Measurements from ENCODE around the gene SF3A1.

The SF3A1 gene

GRCh38 chr22:30295576-30295975 lies 61.1 kb downstream of the SF3A1 start:
- H3K9ac ChIP-seq (ENCODE audit: low read length) = no peak overlapping the region
- no peaks in the 10 kb centered on the region for H3K79me2 ChIP-seq (ENCODE audit: low read length)
- H3K4me3 ChIP-seq (ENCODE audit: low read length) = no peak overlapping the region
- no peak overlapping the region for H3K4me2 ChIP-seq (ENCODE audit: low read depth, low read length)
- no peak overlapping the region for H2AFZ ChIP-seq (ENCODE audit: low read length)
- TF ChIP-seq CTCF (IDR thresholded peaks at IDR 0.05; ENCODE audit: low read length) (no peak), EZH2 (optimal IDR thresholded peaks at IDR 0.05; ENCODE audit: low read depth, low read length) (no peak), EZH2phosphoT487 (IDR thresholded peaks at IDR 0.05; ENCODE audit: low read length) (no peak)
- peaks cover 2% of the 10 kb centered on the region; the same call in 1 of the 2 replicates for H3K4me1 ChIP-seq (ENCODE audit: low read length)
- H3K27me3 ChIP-seq (replicated peaks; ENCODE audit: insufficient read depth, low read length) = no peaks in the 10 kb centered on the region
- no peak for DNase-seq
- no peaks in the 10 kb centered on the region for H3K9me3 ChIP-seq (replicated peaks; ENCODE audit: insufficient read depth, low read length)
- no peaks in the 10 kb centered on the region for H4K20me1 ChIP-seq (ENCODE audit: insufficient read depth, low read length)
- 0 out of 2 replicates have a peak, but pooled peaks cover 2% of the 10 kb centered on the region for H3F3A ChIP-seq (ENCODE audit: insufficient read depth, low read length)
- no peak overlapping the region for H3K27ac ChIP-seq (ENCODE audit: low read length)
- H3K36me3 ChIP-seq (replicated peaks; ENCODE audit: insufficient read depth, low read length) = no peaks in the 10 kb centered on the region
- H3K9me2 ChIP-seq (replicated peaks; ENCODE audit: insufficient read depth, low read length) = no peaks in the 10 kb centered on the region

- no peaks in the 10 kb centered on the region for H3K9me2 ChIP-seq (replicated peaks; ENCODE audit: insufficient read depth, low read length)
- peaks cover 8% of the 10 kb centered on the region; the same call in 1 of the 2 replicates for H3K4me1 ChIP-seq (ENCODE audit: low read length)
- H2AFZ ChIP-seq (ENCODE audit: low read length) = no peak overlapping the region
- no peak for TF ChIP-seq EZH2phosphoT487 (IDR thresholded peaks at IDR 0.05; ENCODE audit: low read length)
- no peak for TF ChIP-seq EZH2 (optimal IDR thresholded peaks at IDR 0.05; ENCODE audit: low read depth, low read length)
- TF ChIP-seq CTCF (IDR thresholded peaks at IDR 0.05; ENCODE audit: low read length) = no peak
- no peak for DNase-seq
- H3K9ac ChIP-seq (ENCODE audit: low read length) = no peak overlapping the region
- no peak overlapping the region for H3K27ac ChIP-seq (ENCODE audit: low read length)
- no peaks in the 10 kb centered on the region for H3K36me3 ChIP-seq (replicated peaks; ENCODE audit: insufficient read depth, low read length)
- H3K9me3 ChIP-seq (replicated peaks; ENCODE audit: insufficient read depth, low read length) = no peaks in the 10 kb centered on the region
- no peaks in the 10 kb centered on the region for H3K27me3 ChIP-seq (replicated peaks; ENCODE audit: insufficient read depth, low read length)
- no peaks in the 10 kb centered on the region for H3K79me2 ChIP-seq (ENCODE audit: low read length)
- H3K4me2 ChIP-seq (ENCODE audit: low read depth, low read length) = no peak overlapping the region
- H4K20me1 ChIP-seq (ENCODE audit: insufficient read depth, low read length) = no peaks in the 10 kb centered on the region
- peaks cover 8% of the 10 kb centered on the region for H3F3A ChIP-seq (ENCODE audit: insufficient read depth, low read length)
- no peak overlapping the region for H3K4me3 ChIP-seq (ENCODE audit: low read length)
These were observed 61.9 kb downstream of the SF3A1 start for GRCh38 chr22:30294830-30295229.

- Histone ChIP-seq H3K27me3 (replicated peaks; ENCODE audit: insufficient read depth, low read length) (no peaks in the 10 kb centered on the region), H3K36me3 (replicated peaks; ENCODE audit: insufficient read depth, low read length) (no peaks in the 10 kb centered on the region), H3K4me3 (ENCODE audit: low read length) (no peak overlapping the region), H3K4me2 (ENCODE audit: low read depth, low read length) (no peak overlapping the region), H3K79me2 (ENCODE audit: low read length) (no peaks in the 10 kb centered on the region), H3K9ac (ENCODE audit: low read length) (no peak overlapping the region), H3K4me1 (ENCODE audit: low read length) (peaks cover 9% of the 10 kb centered on the region; the same call in 1 of the 2 replicates), H3K9me2 (replicated peaks; ENCODE audit: insufficient read depth, low read length) (no peaks in the 10 kb centered on the region), H3K27ac (ENCODE audit: low read length) (no peak overlapping the region), H3K9me3 (replicated peaks; ENCODE audit: insufficient read depth, low read length) (no peaks in the 10 kb centered on the region), H4K20me1 (ENCODE audit: insufficient read depth, low read length) (no peaks in the 10 kb centered on the region), H3F3A (ENCODE audit: insufficient read depth, low read length) (peaks cover 12% of the 10 kb centered on the region), H2AFZ (ENCODE audit: low read length) (no peak overlapping the region)
- TF ChIP-seq EZH2phosphoT487 (IDR thresholded peaks at IDR 0.05; ENCODE audit: low read length) = no peak
- TF ChIP-seq EZH2 (optimal IDR thresholded peaks at IDR 0.05; ENCODE audit: low read depth, low read length) = no peak
- no peak for TF ChIP-seq CTCF (IDR thresholded peaks at IDR 0.05; ENCODE audit: low read length)
- no peak for DNase-seq
These were observed 62.6 kb downstream of the SF3A1 start for GRCh38 chr22:30294066-30294465.
